Neuron (in vitro differentiated cells): ENCODE data around the gene TM9SF1.
"Not testable (repeated sequence)": the region's sequence is repeated elsewhere in the genome, so short reads cannot be mapped to it uniquely, and the experiment has no call there.

Experiments
- H2AFZ ChIP-seq: one replicate; pipeline ENCODE4 v1.6.1; 2013; ENCODE audit warnings: low read depth, mild to moderate bottlenecking, inconsistent platforms, low read length, moderate library complexity
- H3K27me3 ChIP-seq: one replicate; pipeline ENCODE4 v1.6.1; 2013; ENCODE audit warnings: low read length; ENCODE audit not compliant: insufficient read depth
- H3K36me3 ChIP-seq: one replicate; pipeline ENCODE4 v1.6.1; 2013; ENCODE audit warnings: low read length; ENCODE audit not compliant: insufficient read depth
- H3K4me1 ChIP-seq: one replicate; pipeline ENCODE4 v1.6.1; 2013; ENCODE audit warnings: low read length; ENCODE audit not compliant: insufficient read depth
- H3K4me3 ChIP-seq: 2 replicates; pipeline ENCODE4 v1.5.1; 2013; ENCODE audit warnings: mild to moderate bottlenecking, low read length, moderate library complexity
- H3K9me3 ChIP-seq: one replicate; pipeline ENCODE4 v1.6.1; 2013; ENCODE audit warnings: low read length

TM9SF1 gene

DNA sequence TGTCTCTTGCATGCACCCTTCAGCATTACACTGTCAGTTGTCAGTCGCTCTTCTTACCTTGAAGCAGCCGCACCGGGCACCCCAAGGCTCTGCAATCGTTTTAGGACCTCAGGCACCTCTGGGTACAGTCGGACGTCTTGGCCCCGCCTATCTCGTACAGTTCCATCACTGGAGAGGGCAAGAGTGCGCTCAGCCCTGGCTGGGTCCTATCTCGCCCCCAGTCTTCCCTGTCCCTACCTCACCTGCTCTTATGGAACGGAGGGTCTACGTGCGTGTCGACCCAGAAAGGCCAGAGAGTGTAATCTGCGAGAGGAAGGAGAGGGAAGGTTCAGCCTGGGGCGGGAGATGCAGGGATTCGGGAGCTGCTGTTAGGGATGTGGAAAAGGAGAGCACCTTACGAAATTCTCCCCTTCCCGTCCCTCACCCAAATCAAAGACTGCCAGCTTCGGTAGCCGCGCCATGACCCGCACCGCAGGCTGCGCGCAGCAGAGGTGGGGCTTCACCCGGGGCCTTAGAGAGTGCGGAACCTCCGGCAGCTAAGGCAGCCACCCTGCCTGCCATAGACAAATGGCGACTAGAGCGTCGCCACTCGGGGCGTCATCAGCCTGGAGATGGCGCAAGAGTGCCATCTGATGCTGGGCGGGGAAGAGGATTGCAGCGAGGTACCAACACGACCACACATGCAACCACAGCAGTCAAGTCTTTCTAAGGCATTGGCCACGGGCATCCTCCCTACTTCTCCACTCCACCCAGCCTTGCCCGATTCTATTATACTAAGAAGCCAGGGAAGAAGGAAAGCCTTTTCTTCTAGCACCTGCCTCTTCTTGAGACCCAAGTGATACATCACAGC is 20.5 kb upstream of the TM9SF1 start, which contains the start of gene MDP1:
Gene MDP1, minus strand, starts transcription at position 572 of the 850 bp plus-strand sequence. Its CDS starts 111 bp downstream, at position 461.
- Histone ChIP-seq H3K27me3 (no peaks in the 10 kb centered on the region), H2AFZ (peak within 1 kb of the TSS; percentile 7), H3K4me3 (peak within 1 kb of the TSS; percentile 73), H3K36me3 (peaks cover 14% of the 10 kb centered on the region), H3K4me1 (peaks cover 20% of the 10 kb centered on the region), H3K9me3 (no peaks in the 10 kb centered on the region)

DNA sequence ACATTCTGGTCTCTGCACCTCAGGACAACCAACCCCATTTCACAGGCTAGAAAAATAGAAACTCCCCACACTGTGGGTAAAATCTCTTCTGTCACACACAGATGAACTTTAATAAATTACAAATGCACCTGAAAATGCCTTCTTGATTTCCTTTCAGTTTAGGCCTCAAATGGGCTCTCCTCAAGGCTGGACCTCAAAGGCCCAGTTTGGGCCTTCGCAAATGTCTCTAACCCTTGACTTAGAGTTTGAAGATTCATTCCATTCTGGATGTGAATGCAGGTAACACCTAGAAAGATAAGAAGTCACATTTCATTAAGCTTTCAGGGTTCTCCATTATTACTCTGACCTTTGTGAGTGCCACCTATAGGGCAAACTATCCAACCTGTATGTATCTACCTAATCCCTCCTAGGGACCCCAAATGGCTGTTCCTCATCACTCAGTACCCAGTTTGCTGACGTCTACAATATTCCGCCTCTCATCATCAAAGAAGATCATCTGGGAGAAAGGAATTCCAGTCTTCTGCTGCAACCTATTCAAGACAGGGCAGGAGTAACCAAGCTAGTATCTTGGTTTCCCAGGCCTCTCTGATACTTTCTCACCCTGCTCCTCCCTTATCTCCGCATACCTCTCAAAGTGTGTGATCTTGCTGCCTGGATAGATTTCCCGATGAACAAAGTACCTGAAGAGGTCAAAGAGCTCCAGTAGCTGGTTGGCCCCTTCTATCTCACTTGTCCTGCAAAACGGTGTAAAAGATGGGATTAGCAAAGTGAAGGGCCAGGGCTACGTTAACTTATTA is 18.8 kb upstream of the TM9SF1 start:
- H3K4me1 ChIP-seq, result peaks cover 20% of the 10 kb centered on the region
- no peaks in the 10 kb centered on the region for H3K27me3 ChIP-seq
- H3K36me3 ChIP-seq, result peaks cover 30% of the 10 kb centered on the region
- H3K4me3 ChIP-seq, result peak overlapping the region; percentile 78
- H3K9me3 ChIP-seq, result no peaks in the 10 kb centered on the region
- no peak overlapping the region for H2AFZ ChIP-seq

DNA sequence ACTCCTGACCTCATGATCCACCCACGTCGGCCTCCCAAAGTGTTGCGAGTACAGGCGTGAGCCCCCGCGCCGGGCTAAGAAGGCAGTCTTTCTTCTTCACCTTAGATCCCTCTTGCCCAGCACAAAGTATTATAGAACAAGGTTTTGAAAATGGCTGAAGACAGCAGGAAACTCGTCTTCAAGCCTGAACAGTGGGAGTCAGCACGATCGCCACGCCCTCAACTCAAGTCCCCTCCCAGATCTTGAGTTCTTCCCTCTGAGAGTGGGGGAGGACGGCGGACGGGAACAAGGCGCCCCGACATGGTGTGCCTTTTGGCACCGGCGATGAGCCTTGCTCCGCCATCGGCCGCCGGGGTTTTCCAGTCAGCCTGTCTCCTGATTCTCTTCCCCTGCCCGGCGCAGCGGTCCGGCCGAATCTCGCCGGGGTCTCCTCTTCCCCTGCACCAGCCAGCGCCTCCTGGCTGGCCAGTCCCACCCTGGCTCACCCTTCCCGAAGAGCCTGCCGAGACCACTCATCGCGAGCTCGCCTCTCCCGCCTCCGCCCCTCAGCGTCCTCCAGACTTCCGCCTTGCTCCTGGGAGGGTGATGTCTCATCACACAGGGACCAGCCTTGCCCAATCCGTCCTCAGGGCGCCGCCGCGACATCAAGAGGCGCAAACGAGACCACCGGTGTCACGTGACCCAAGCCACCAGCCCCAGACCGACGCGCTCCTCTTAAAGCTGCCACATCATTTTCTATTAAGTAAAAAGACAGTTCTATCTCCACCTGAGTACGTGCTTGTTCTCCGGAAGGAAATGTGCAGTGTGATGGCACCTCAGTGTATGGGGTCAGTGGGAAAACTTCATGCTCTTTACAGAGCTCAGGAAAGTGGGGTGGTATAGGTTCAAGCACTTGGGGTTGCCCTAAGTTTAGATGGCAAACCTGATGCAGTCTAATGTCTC is 18.0 kb upstream of the TM9SF1 start, which contains the start of gene CHMP4A:
Gene CHMP4A, minus strand, starts transcription at position 565 of the 942 bp plus-strand sequence. Its CDS starts 49 bp downstream, at position 516.
- peak within 1 kb of the TSS; percentile 21 for H2AFZ ChIP-seq
- peaks cover 35% of the 10 kb centered on the region for H3K36me3 ChIP-seq
- peaks cover 20% of the 10 kb centered on the region for H3K4me1 ChIP-seq
- H3K4me3 ChIP-seq, result peak within 1 kb of the TSS; percentile 78
- H3K9me3 ChIP-seq, result no peaks in the 10 kb centered on the region
- H3K27me3 ChIP-seq, result no peaks in the 10 kb centered on the region

DNA sequence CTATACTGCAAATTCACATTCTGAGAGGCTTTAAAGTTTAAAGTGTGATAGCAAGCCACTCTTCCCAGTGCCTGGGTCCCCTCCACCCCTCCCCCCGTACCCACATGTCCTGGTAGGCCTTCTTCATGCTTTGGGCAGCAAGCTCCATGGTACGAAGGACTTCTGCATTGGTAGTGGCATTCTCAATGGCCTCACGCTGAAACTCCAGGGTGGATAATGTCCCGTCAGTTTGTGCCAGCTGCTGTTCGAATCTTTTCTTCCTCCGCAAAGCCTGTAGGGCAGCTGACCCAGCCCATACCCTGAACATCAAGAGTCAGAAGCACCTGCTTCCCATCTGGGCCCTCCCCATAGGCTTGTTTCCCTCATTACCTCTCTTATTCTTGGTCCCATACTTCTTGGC is 16.1 kb upstream of the TM9SF1 start:
- H3K4me1 ChIP-seq, result peaks cover 18% of the 10 kb centered on the region
- no peaks in the 10 kb centered on the region for H3K9me3 ChIP-seq
- H3K27me3 ChIP-seq, result no peaks in the 10 kb centered on the region
- H3K4me3 ChIP-seq, result no peak overlapping the region
- H3K36me3 ChIP-seq, result peaks cover 47% of the 10 kb centered on the region
- no peak overlapping the region for H2AFZ ChIP-seq

DNA sequence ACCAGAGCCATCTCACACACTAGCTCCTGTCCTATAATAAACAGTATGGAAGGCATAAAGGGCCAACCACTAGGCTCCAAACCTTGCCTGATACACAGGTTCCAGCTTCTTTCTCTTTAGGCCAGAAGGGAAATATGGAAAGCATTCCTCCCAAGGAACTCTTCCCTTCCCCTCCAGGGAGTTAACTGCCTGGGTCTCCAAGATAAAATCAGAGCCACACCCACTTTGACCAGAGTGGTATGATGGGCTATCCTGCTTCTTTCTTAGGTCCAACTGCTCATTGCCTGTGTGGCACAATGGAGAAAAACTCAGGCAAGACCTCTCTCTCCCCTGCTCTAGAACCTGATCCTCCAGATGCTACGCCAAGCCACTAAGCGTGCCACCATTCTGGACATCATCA is 12.4 kb upstream of the TM9SF1 start:
- Histone ChIP-seq H3K27me3 (no peaks in the 10 kb centered on the region), H3K4me3 (no peak overlapping the region), H3K4me1 (peaks cover 4% of the 10 kb centered on the region), H2AFZ (no peak overlapping the region), H3K36me3 (peaks cover 70% of the 10 kb centered on the region), H3K9me3 (no peaks in the 10 kb centered on the region)

DNA sequence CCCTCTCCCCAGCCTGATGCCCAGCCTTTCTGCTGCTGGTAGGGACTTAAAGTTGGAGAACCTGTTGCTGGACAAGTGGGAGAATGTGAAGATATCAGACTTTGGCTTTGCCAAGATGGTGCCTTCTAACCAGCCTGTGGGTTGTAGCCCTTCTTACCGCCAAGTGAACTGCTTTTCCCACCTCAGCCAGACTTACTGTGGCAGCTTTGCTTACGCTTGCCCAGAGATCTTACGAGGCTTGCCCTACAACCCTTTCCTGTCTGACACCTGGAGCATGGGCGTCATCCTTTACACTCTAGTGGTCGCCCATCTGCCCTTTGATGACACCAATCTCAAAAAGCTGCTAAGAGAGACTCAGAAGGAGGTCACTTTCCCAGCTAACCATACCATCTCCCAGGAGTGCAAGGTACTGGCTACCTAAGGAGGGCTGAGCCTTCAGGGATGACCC is 11.9 kb upstream of the TM9SF1 start:
- Histone ChIP-seq H3K27me3 (no peaks in the 10 kb centered on the region), H3K9me3 (no peaks in the 10 kb centered on the region), H2AFZ (no peak overlapping the region), H3K4me3 (no peak overlapping the region), H3K4me1 (no peaks in the 10 kb centered on the region), H3K36me3 (peaks cover 70% of the 10 kb centered on the region)

DNA sequence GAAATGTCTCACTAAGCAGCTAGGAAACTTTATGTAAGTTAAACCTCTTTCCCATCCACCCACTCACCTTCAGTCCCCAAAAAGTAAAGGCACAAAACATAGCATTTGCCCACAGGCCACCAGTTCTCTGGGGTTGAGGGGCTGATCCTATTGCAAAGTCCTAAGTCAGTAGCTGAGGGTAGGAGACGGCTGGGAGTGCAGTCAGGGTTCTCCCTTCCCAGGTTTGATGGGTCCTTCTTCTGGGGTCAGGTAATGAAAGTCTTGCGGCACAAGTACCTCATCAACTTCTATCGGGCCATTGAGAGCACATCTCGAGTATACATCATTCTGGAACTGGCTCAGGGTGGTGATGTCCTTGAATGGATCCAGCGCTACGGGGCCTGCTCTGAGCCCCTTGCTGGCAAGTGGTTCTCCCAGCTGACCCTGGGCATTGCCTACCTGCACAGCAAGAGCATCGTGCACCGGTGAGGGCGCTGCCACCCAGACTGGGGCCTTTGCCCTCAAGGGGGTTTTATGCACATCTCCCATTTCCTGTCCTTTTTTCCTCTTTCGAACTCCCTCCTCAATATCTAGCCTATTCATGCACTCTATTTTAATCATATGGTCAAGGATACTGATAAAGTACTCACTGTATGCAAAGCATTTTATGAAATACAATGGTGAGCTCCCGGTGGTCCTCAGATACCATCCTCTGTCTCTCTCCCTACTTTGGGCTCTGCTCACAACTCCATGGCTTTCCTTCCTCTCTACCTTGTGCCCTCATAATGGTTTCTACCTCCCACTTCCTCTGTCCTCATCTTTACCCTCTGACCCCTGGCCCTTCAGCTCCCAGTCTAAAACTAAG is 11.2 kb upstream of the TM9SF1 start:
- Histone ChIP-seq H3K4me3 (no peak overlapping the region), H2AFZ (no peak overlapping the region), H3K4me1 (no peaks in the 10 kb centered on the region), H3K36me3 (peaks cover 69% of the 10 kb centered on the region), H3K27me3 (no peaks in the 10 kb centered on the region), H3K9me3 (peaks cover 3% of the 10 kb centered on the region)

DNA sequence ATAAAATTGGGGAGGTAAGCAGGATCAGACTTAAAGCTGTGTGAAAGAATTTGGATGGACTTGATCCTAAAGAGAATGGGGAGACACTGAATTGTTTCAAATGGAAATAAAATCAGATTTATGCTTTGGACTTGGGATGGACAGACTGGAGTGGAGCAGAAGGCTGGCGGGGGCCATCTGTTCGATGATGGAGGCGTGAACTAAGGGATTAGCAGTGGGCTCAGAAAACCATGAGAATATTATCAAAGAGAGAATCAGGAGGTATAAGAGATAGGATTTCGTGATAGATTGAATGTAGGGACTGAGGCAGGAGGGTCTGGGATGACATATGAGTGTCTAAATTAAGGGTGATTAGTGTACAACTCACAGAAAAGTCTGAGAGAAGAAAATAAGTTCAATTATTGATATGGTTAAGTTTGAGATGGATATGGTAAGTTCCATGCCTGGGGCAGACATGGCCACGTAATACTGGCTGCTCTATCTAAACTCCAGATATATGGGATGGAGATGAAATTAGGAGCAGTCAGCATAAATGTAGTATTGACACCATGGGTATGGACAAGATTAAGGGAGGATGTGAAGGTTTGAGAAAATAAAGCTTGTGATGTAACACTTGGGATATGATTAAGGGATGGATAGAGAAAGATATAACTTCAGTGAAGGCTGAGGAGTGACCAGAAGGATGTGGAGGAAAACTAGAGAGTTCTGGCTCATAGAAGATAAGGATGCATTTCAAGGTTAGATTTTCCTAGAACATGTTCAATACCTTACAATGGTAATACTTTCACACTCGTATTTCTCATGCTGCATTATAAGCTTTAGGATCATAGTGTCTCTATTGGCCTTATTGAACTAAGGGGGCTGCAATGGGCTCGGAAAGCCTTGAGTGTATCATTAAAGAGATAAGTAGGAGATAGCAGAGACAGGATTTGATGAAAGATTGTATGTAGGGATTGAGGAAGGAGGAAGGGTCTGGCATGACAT is 9.2 kb upstream of the TM9SF1 start:
- Histone ChIP-seq H3K4me3 (no peak overlapping the region), H3K27me3 (no peaks in the 10 kb centered on the region), H2AFZ (no peak overlapping the region), H3K36me3 (peaks cover 56% of the 10 kb centered on the region), H3K4me1 (no peaks in the 10 kb centered on the region), H3K9me3 (peaks cover 4% of the 10 kb centered on the region)

DNA sequence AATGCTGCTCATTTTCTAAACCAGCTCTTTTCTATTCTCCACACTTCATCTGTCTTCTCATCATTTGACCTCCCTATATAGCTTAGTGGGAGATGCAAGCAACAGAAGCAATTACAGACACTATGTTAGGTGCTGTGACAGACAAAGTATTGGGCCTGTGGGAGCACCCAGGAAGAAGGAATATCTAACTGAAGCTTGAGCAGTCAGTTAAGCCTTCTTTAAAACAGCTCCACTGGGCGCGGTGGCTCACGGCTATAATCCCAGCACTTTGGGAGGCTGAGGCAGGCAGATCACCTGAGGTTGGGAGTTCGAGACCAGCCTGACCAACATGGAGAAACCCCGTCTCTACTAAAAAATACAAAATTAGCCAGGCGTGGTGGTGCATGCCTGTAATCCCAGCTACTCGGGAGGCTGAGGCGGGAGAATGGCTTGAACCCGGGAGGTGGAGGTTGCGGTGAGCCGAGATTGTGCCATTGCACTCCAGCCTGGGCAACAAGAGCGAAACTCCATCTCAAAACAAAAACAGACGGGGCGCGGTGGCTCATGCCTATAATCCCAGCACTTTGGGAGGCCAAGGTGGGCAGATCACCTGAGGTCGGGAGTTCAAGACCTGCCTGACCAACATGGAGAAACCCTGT is 8.1 kb upstream of the TM9SF1 start:
- H3K4me3 ChIP-seq, H3K4me1 ChIP-seq, H3K27me3 ChIP-seq, H2AFZ ChIP-seq, H3K9me3 ChIP-seq: not testable (repeated sequence)
- H3K36me3 ChIP-seq, result peaks cover 57% of the 10 kb centered on the region

DNA sequence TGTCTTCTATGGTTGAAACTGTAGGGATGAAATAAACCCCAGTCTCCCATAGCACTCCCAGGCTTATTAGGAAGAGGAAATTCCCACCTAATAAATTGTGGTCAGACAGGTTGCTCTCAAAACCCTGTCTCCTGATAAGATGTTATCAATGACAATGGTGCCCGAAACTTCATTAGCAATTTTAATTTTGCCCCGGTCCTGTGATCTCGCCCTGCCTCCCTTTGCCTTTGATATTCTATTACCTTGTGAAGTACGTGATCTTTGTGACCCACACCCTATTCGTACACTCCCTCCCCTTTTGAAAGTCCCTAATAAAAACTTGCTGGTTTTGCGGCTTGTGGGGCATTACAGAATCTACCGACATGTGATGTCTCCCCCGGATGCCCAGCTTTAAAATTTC is 7.3 kb upstream of the TM9SF1 start:
- not testable (repeated sequence) for H3K4me3 ChIP-seq, H2AFZ ChIP-seq, H3K9me3 ChIP-seq, H3K27me3 ChIP-seq, H3K4me1 ChIP-seq
- H3K36me3 ChIP-seq, result peaks cover 49% of the 10 kb centered on the region
